Stimulated activated CD8-positive, alpha-beta memory T cell treated with anti-CD3 and anti-CD28 coated beads, Interleukin-12 subunit alpha, Interleukin-12 subunit beta, amount 100 ng/mL, for 24 hours (primary cell): ENCODE results near the gene ARHGAP8.
"Not testable (repeated sequence)": the region's sequence is repeated elsewhere in the genome, so short reads cannot be mapped to it uniquely, and the experiment has no call there.

Experiments
- DNase-seq: peaks from one replicate; pipeline ENCODE4 v3.0.0-alpha.2; 2020; ENCODE audit errors: extremely low read depth

ARHGAP8 gene

GRCh38 chr22:44855855-44856254 is 103.5 kb downstream of the ARHGAP8 start:
- no peak for DNase-seq

GRCh38 chr22:44858819-44859218 is 106.4 kb downstream of the ARHGAP8 start:
- not testable (repeated sequence) for DNase-seq

- no peak for DNase-seq
These were observed 107.3 kb downstream of the ARHGAP8 start for GRCh38 chr22:44859641-44860040.

GRCh38 chr22:44860311-44860710 is 107.9 kb downstream of the ARHGAP8 start:
- DNase-seq = no peak

GRCh38 chr22:44861245-44861644 is 108.9 kb downstream of the ARHGAP8 start:
- DNase-seq = no peak

GRCh38 chr22:44862281-44862680 is 109.9 kb downstream of the ARHGAP8 start:
- DNase-seq = no peak

GRCh38 chr22:44862981-44863860 is 110.8 kb downstream of the ARHGAP8 start:
- no peak for DNase-seq

GRCh38 chr22:44865193-44866057 is 113.0 kb downstream of the ARHGAP8 start:
- DNase-seq = no peak

- no peak for DNase-seq
These were observed 116.8 kb downstream of the ARHGAP8 start for GRCh38 chr22:44869196-44869595.

- no peak for DNase-seq
These were observed 117.6 kb downstream of the ARHGAP8 start for GRCh38 chr22:44870021-44870420.

GRCh38 chr22:44871782-44872181 is 119.4 kb downstream of the ARHGAP8 start:
- DNase-seq = no peak

- no peak for DNase-seq
These were observed 124.5 kb downstream of the ARHGAP8 start for GRCh38 chr22:44876921-44877320.

GRCh38 chr22:44878483-44879300 is 126.3 kb downstream of the ARHGAP8 start:
- no peak for DNase-seq

GRCh38 chr22:44879301-44879680 is 126.9 kb downstream of the ARHGAP8 start:
- DNase-seq = no peak

- no peak for DNase-seq
These were observed 128.4 kb downstream of the ARHGAP8 start for GRCh38 chr22:44880610-44881290.

- no peak for DNase-seq
These were observed 129.2 kb downstream of the ARHGAP8 start for GRCh38 chr22:44881624-44882023.

GRCh38 chr22:44882226-44882905 is 130.0 kb downstream of the ARHGAP8 start:
- no peak for DNase-seq

GRCh38 chr22:44883011-44883421 is 130.6 kb downstream of the ARHGAP8 start:
- DNase-seq = no peak

- DNase-seq = no peak
These were observed 132.2 kb downstream of the ARHGAP8 start for GRCh38 chr22:44884562-44884961.

- DNase-seq = no peak
These were observed 132.8 kb downstream of the ARHGAP8 start for GRCh38 chr22:44884968-44885805.
